Measurements from ENCODE around the gene ADARB2. TPM values are rescaled to one million over a fixed set of nuclear protein-coding genes. Genes with fewer than 3 reads are reported as not detected.

Gene ADARB2
- total RNA-seq, 1 experiment from 2014 or later = not detected

GRCh38 chr10:1664333-1664964 is 72.9 kb downstream of the ADARB2 start:
- no peak for DNase-seq (ENCODE audit: low read depth)

GRCh38 chr10:1663226-1663625 is 74.1 kb downstream of the ADARB2 start:
- no peak for DNase-seq (ENCODE audit: low read depth)

- peak; percentile 4 for DNase-seq (ENCODE audit: low read depth)
These were observed 74.8 kb downstream of the ADARB2 start for GRCh38 chr10:1662438-1663025.

- no peak for DNase-seq (ENCODE audit: low read depth)
These were observed 75.4 kb downstream of the ADARB2 start for GRCh38 chr10:1661859-1662437.

- DNase-seq (ENCODE audit: low read depth) = no peak
These were observed 75.9 kb downstream of the ADARB2 start for GRCh38 chr10:1661416-1661815.

- no peak for DNase-seq (ENCODE audit: low read depth)
These were observed 76.5 kb downstream of the ADARB2 start for GRCh38 chr10:1660815-1661214.

GRCh38 chr10:1660386-1660785 is 76.9 kb downstream of the ADARB2 start:
- no peak for DNase-seq (ENCODE audit: low read depth)

- DNase-seq (ENCODE audit: low read depth) = no peak
These were observed 78.0 kb downstream of the ADARB2 start for GRCh38 chr10:1659221-1659791.

GRCh38 chr10:1658658-1659057 is 78.7 kb downstream of the ADARB2 start:
- DNase-seq (ENCODE audit: low read depth) = no peak

GRCh38 chr10:1657479-1657878 is 79.8 kb downstream of the ADARB2 start:
- DNase-seq (ENCODE audit: low read depth) = no peak

GRCh38 chr10:1655367-1655766 is 82.0 kb downstream of the ADARB2 start:
- no peak for DNase-seq (ENCODE audit: low read depth)

GRCh38 chr10:1654811-1655356 is 82.4 kb downstream of the ADARB2 start:
- no peak for DNase-seq (ENCODE audit: low read depth)

GRCh38 chr10:1654247-1654646 is 83.1 kb downstream of the ADARB2 start:
- DNase-seq (ENCODE audit: low read depth) = no peak

GRCh38 chr10:1653321-1653720 is 84.0 kb downstream of the ADARB2 start:
- no peak for DNase-seq (ENCODE audit: low read depth)

GRCh38 chr10:1652151-1652550 is 85.2 kb downstream of the ADARB2 start:
- no peak for DNase-seq (ENCODE audit: low read depth)

GRCh38 chr10:1651270-1651966 is 85.9 kb downstream of the ADARB2 start:
- no peak for DNase-seq (ENCODE audit: low read depth)

- no peak for DNase-seq (ENCODE audit: low read depth)
These were observed 86.6 kb downstream of the ADARB2 start for GRCh38 chr10:1650542-1651269.

GRCh38 chr10:1648648-1649047 is 88.7 kb downstream of the ADARB2 start:
- DNase-seq (ENCODE audit: low read depth) = no peak

GRCh38 chr10:1646332-1646731 is 91.0 kb downstream of the ADARB2 start:
- DNase-seq (ENCODE audit: low read depth) = no peak

GRCh38 chr10:1645896-1646295 is 91.4 kb downstream of the ADARB2 start:
- no peak for DNase-seq (ENCODE audit: low read depth)

GRCh38 chr10:1644191-1644711 is 93.1 kb downstream of the ADARB2 start:
- no peak for DNase-seq (ENCODE audit: low read depth)
